Measurements from ENCODE around the gene SUPT3H. TPM values are rescaled to one million over a fixed set of nuclear protein-coding genes. Genes with fewer than 3 reads are reported as not detected.

Gene SUPT3H
- polyA plus RNA-seq, 3 donors = 2.4 to 3.5 (median 2.5) TPM

- intact Hi-C loops (cut with micrococcal nuclease) = no loop called here
- no peak overlapping the region for H3K4me3 Mint-ChIP-seq
- Histone ChIP-seq H3K4me1 (ENCODE audit: control insufficient read depth in 1 of 2, insufficient read depth in 2 of 2, low read length in 2 of 2) (peaks cover 0 to 2% of the 10 kb centered on the region in 2 donors), H3K36me3 (replicated peaks in 1 of 2; ENCODE audit: control insufficient read depth in 1 of 2, insufficient read depth in 2 of 2, low read length in 2 of 2) (no peaks in the 10 kb centered on the region), H2AFZ (ENCODE audit: insufficient read depth, low read depth, low read length, poor library complexity, severe bottlenecking) (no peak overlapping the region), H3K79me2 (ENCODE audit: insufficient read depth, low read length) (no peaks in the 10 kb centered on the region), H4K20me1 (ENCODE audit: insufficient read depth, low read length) (no peaks in the 10 kb centered on the region), H3K9ac (ENCODE audit: insufficient read depth, low read length, poor library complexity, severe bottlenecking) (no peak overlapping the region), H3K27me3 (ENCODE audit: control insufficient read depth in 2 of 2, insufficient read depth in 2 of 2, low read length in 2 of 2) (no peaks in the 10 kb centered on the region), H3K9me3 (replicated peaks in 1 of 2; ENCODE audit: control insufficient read depth in 1 of 2, insufficient read depth in 1 of 2, low read length in 2 of 2) (no peaks in the 10 kb centered on the region), H3K4me3 (replicated peaks in 1 of 3; ENCODE audit: low read depth in 2 of 3, low read length in 3 of 3) (no peak overlapping the region), H3K4me2 (replicated peaks; ENCODE audit: extremely low read depth, low read length, poor library complexity, severe bottlenecking) (no peak overlapping the region), H3K27ac (ENCODE audit: low read depth in 1 of 2, low read length in 2 of 2) (no peak overlapping the region)
- H3K27ac Mint-ChIP-seq = no peak overlapping the region
- no peak for TF ChIP-seq CTCF (IDR thresholded peaks at IDR 0.05)
- no peaks in the 10 kb centered on the region for H3K36me3 Mint-ChIP-seq
- H3K4me1 Mint-ChIP-seq = peaks cover 3% of the 10 kb centered on the region
- no peaks in the 10 kb centered on the region for H3K27me3 Mint-ChIP-seq (ENCODE audit: low read depth in 3 of 3)
- 20% methylated on average over 1 of the region's 1 CpG for WGBS (ENCODE audit: insufficient coverage)
- H3K9me3 Mint-ChIP-seq = peaks cover 0 to under 1% (median 0%) of the 10 kb centered on the region in 7 donors
- no peak for DNase-seq
Measured at GRCh38 chr6:45054610-45055009, 323.1 kb downstream of the SUPT3H start.

- H2AFZ ChIP-seq (ENCODE audit: insufficient read depth, low read depth, low read length, poor library complexity, severe bottlenecking) = no peak overlapping the region
- no peaks in the 10 kb centered on the region for H3K27me3 ChIP-seq (ENCODE audit: control insufficient read depth in 2 of 2, insufficient read depth in 2 of 2, low read length in 2 of 2)
- H3K27ac ChIP-seq (ENCODE audit: low read depth in 1 of 2, low read length in 2 of 2) = no peak overlapping the region
- Mint-ChIP-seq H3K27me3 (ENCODE audit: low read depth in 3 of 3) (no peaks in the 10 kb centered on the region), H3K36me3 (peaks cover 0 to 3% of the 10 kb centered on the region in 2 donors), H3K4me3 (no peak overlapping the region), H3K27ac (no peak overlapping the region), H3K9me3 (peaks cover 0 to 2% (median 0%) of the 10 kb centered on the region in 7 donors), H3K4me1 (peaks cover 14% of the 10 kb centered on the region)
- no peak for TF ChIP-seq CTCF (IDR thresholded peaks at IDR 0.05)
- no peaks in the 10 kb centered on the region for H3K9me3 ChIP-seq (replicated peaks in 1 of 2; ENCODE audit: control insufficient read depth in 1 of 2, insufficient read depth in 1 of 2, low read length in 2 of 2)
- no peak for DNase-seq
- intact Hi-C loops (cut with micrococcal nuclease) = no loop called here
- H4K20me1 ChIP-seq (ENCODE audit: insufficient read depth, low read length) = no peaks in the 10 kb centered on the region
- no peak overlapping the region for H3K4me3 ChIP-seq (replicated peaks in 1 of 3; ENCODE audit: low read depth in 2 of 3, low read length in 3 of 3)
- no peak overlapping the region for H3K9ac ChIP-seq (ENCODE audit: insufficient read depth, low read length, poor library complexity, severe bottlenecking)
- no peaks in the 10 kb centered on the region for H3K36me3 ChIP-seq (replicated peaks in 1 of 2; ENCODE audit: control insufficient read depth in 1 of 2, insufficient read depth in 2 of 2, low read length in 2 of 2)
- no peak overlapping the region for H3K4me2 ChIP-seq (replicated peaks; ENCODE audit: extremely low read depth, low read length, poor library complexity, severe bottlenecking)
- 100% methylated on average over 2 of the region's 2 CpGs for WGBS (ENCODE audit: insufficient coverage)
- H3K4me1 ChIP-seq (ENCODE audit: control insufficient read depth in 1 of 2, insufficient read depth in 2 of 2, low read length in 2 of 2) = peaks cover 9 to 13% of the 10 kb centered on the region in 2 donors
- no peaks in the 10 kb centered on the region for H3K79me2 ChIP-seq (ENCODE audit: insufficient read depth, low read length)
Measured at GRCh38 chr6:45052325-45052724, 325.4 kb downstream of the SUPT3H start.
